GM19239 (cell line): ENCODE data around the gene CORIN.
"Not testable (repeated sequence)": the region's sequence is repeated elsewhere in the genome, so short reads cannot be mapped to it uniquely, and the experiment has no call there.

ENCODE experiments used
- DNase-seq: peaks from one replicate; pipeline ENCODE4 v3.0.0; 2011; ENCODE audit warnings: low spot score; ENCODE audit not compliant: insufficient read length
- FAIRE-seq: peaks from 2 replicates; lab custom pipeline; 2011; peaks lifted over from hg19 to GRCh38; lab: Jason Lieb, UNC

Gene CORIN

GRCh38 chr4:47736146-47736545 lies 101.7 kb downstream of the CORIN start:
- FAIRE-seq = no peak

GRCh38 chr4:47733302-47734175 lies 104.3 kb downstream of the CORIN start:
- no peak for FAIRE-seq

More at GRCh38 chr4:47736146-47736545, 101.7 kb downstream of the CORIN start:
- DNase-seq = no peak

GRCh38 chr4:47731182-47731581 lies 106.7 kb downstream of the CORIN start:
- no peak for DNase-seq
- FAIRE-seq = no peak

More at GRCh38 chr4:47733302-47734175, 104.3 kb downstream of the CORIN start:
- no peak for DNase-seq

GRCh38 chr4:47729131-47729680 lies 108.7 kb downstream of the CORIN start:
- no peak for FAIRE-seq
- DNase-seq = no peak

DNA sequence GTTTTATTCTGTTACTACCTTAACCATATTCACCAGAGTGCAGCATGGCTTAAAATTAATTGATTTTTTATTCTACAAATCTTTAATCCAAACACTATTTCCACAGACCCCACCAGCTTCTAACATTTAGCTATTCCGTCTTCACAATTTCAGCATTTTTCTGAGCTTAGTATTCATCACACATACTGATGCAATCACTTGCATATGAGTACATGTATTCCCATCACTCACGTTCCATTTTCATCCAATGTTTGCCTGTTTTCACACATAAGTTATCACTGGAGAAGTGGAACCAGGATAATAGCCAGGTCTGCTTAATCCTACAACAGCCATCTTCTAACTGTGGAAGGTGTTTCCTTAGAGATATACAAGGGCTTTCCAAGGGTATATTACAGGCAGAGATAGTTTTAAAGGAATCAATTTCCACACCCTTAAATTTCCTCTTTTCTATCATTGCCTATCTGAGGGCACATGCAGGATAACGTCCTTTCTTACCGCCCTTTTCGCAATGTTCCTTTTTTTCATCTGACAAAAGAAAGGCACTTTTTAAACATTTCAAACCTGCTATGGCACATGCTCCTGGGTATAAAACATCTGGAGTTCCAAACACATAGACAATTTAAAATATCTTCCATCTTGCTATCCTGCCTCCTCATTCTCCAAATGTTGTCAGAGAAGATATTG lies 115.8 kb downstream of the CORIN start:
- no peak for DNase-seq
- no peak for FAIRE-seq

DNA sequence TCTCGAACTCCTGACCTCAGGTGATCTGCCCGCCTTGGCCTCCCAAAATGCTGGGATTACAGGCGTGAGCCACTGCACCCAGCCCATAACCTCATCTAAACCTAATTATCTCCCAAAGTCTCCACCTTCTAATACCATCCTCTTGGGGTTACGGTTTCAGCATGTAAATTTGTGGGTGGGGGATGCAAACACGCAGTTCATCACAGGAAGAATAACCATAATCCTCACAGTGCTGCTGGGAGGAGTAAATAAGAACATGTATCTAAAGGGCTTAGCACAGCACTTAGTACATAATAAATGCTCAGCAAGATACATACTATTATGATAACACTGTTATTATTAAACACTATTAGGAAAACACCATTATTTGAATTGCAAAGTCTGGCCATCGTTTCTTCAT lies 116.4 kb downstream of the CORIN start:
- DNase-seq (no peak), FAIRE-seq (no peak)

- DNase-seq (no peak), FAIRE-seq (no peak)
These were observed 117.1 kb downstream of the CORIN start for GRCh38 chr4:47720787-47721186.

DNA sequence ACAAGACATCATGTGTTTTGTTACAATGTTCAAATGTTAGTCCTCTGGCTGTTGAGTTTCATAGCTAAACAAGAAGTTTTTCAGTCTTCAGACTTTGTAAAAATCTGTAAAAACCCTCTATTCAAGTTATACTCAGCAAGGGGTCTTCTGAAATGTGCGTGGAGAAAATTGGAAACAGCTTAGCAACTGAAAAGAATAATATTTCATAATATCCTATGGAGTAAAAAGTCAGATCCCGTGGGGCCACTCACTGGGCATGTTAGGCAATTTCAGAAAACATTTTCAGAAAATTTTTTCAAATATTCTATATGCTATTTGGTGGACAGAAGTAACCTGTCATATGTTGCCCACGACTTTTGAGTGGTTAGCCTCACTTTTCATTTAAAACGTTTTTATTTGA lies 118.3 kb downstream of the CORIN start:
- no peak for FAIRE-seq
- no peak for DNase-seq

DNA sequence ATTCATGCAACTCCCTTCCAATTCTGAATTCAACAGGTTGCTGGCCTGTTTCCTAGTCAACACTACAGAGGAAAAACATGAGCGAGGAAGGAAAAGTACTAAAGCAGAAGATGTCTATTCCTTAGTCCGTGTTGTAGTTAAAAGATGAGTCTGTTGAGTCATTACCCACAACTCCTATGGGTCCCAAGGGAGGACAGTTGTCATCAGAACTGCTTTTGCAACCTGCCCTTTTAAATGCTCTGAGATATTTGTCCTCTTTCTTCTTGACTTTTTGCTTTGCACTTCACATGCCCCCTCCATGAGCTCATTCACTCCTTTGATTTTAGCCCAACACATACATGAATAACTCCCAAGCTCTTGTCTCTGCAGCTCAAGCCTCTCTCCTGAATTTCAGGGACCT lies 119.2 kb downstream of the CORIN start:
- FAIRE-seq = no peak

GRCh38 chr4:47717188-47717587 lies 120.7 kb downstream of the CORIN start:
- DNase-seq = no peak
- FAIRE-seq = no peak

More for the DNA sequence above, 119.2 kb downstream of the CORIN start:
- no peak for DNase-seq

DNA sequence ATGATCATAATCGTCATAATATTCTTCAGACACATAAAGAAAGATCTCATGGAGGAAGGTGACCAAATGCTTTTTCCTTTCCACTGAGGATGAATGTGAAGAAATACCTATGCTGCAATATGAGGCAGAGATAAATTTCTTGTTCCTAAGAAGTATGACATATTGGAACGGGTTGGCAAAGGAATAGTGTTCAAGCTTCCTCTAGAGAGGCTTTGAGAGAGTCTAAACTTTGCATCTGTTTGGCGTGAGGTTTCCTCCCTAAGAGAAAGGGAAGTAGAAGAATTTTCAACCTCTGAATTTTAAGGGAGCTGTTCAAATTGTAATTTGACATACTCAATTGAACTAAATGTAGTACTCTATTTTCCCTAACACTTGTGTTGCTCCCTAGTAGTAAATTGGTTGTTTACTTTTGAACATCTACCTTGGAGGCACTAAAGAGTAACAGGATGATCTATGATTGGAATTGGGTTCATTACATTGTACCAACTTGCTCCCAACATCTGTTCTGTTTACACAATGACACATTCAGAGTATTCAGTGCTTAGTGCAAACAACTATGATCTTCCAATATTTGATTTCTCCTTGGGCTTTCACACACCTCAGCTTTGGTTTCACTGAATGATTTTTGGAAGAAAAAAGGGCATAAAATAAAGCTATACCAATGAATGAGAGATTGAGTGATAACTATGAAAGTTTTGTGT lies 122.0 kb downstream of the CORIN start:
- no peak for FAIRE-seq

GRCh38 chr4:47714269-47714668 lies 123.6 kb downstream of the CORIN start:
- no peak for DNase-seq
- no peak for FAIRE-seq

More for the DNA sequence above, 122.0 kb downstream of the CORIN start:
- DNase-seq = no peak

GRCh38 chr4:47713129-47713834 lies 124.6 kb downstream of the CORIN start:
- FAIRE-seq = no peak
- DNase-seq = no peak

DNA sequence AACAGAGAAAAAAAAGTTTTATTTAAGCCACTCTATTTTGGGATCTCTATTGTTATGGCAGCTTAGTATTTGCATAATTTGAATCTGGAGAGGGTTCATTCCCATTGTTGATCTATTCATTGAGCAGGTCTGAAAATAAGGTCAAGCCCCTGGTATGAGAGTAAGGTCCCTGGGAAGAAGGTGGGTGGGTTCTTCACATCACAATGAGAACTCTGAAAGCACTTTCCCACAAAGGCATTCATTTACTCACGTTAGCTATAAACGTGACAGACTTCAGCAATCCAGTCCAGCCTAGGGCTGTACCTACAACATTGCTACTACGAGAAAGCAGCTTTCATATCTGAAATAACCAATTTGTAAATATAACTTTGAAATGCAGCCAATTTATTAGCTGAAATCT lies 126.2 kb downstream of the CORIN start:
- FAIRE-seq (no peak), DNase-seq (no peak)

GRCh38 chr4:47711183-47711582 lies 126.7 kb downstream of the CORIN start:
- FAIRE-seq = no peak
- DNase-seq = no peak

DNA sequence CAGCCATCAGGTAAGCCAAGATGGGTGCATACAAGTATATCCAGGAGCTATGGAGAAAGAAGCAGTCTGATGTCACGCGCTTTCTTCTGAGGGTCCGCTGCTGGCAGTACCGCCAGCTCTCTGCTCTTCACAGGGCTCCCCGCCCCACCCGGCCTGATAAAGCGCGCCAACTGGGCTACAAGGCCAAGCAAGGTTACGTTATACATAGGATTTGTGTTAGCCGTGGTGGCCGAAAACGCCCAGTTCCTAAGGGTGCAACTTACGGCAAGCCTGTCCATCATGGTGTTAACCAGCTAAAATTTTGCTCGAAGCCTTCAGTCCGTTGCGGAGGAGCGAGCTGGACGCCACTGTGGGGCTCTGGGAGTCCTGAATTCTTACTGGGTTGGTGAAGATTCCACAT lies 131.5 kb downstream of the CORIN start:
- not testable (repeated sequence) for FAIRE-seq, DNase-seq

DNA sequence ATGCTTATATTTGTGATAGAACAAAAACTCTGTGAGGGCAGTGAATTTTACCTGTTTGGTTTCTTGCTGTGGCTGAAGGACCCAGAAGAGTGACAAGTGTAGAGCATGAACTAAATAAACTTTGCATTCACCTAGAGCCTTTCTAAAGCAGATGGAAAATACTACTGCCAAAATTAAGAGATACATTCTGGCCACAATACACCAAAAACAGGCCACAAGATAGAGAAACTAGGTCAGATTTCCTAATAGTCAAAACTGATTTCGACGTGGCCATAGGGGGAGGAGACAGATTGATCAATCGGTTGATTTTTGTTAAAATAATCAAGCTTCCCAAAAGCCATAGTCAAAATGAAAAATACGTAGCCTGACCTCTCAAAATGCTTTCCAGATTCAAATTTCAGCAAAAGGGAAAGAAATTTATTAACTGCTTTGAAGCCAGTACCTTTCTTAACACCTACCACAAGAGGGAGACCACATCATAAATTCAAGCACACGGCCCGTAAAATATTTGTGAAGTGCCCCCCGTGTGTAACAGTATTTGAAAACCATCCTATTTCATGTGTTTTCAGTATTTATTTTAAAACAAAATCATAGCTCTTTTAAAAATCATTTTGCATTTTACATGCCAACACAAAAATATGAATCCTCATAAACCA lies 132.4 kb downstream of the CORIN start:
- no peak for FAIRE-seq
- no peak for DNase-seq

DNA sequence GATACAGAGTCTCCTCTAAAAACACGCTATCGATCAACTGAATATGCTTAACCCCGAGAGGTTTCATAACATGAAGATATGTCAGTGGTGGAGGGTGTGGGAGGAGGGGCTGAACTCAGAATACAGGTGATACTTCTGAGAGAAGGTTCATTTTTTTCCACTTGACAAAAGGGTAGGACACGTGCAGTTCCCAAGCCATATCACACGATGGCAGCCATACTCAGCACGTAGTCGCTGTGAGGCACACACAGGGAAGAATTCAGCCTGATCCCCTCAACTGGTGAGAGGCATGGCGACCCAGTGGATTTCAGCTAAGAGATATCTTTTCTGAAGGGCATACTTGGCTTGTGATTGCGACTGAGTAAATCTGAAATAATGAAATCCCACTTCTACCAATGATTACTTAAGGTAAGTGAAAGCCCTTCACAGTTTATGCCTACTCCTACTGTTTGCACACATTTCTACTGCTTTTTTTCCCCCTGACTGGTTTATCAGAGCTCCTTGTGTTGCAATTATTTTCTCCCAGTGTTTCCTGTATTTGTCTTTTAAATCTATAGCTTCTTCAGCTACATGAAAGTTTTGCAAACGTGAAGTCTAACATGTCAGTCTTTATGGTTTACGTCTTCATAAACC lies 133.1 kb downstream of the CORIN start:
- FAIRE-seq (peak; percentile 11), DNase-seq (no peak)

GRCh38 chr4:47703956-47704355 lies 133.9 kb downstream of the CORIN start:
- no peak for DNase-seq
- no peak for FAIRE-seq
